SU-DHL-6 (cell line): ENCODE results near the gene WIPF1.

Experiments
- H2AFZ ChIP-seq: fragments of 200-600 bp; sonication (generic); 2 replicates; pipeline ENCODE4 v1.6.1; 2014; ENCODE audit warnings: low read depth, mild to moderate bottlenecking, moderate library complexity, mixed read lengths, antibody characterized with exemption, low read length; ENCODE audit not compliant: severe bottlenecking
- H3F3A ChIP-seq: fragments of 200-600 bp; shearing (Covaris generic); 2 replicates; pipeline ENCODE4 v1.6.0; 2016; ENCODE audit warnings: antibody characterized with exemption, mild to moderate bottlenecking; ENCODE audit not compliant: insufficient read depth
- H3K27ac ChIP-seq: fragments of 200-600 bp; sonication (generic); 2 replicates; pipeline ENCODE4 v1.5.1; 2016; ENCODE audit warnings: low read depth, mild to moderate bottlenecking, low read length, moderate library complexity, mixed read lengths
- H3K27me3 ChIP-seq: fragments of 200-600 bp; sonication (generic), shearing (Covaris generic); 2 replicates; pipeline ENCODE4 v1.6.0; 2014; ENCODE audit warnings: mild to moderate bottlenecking, low read length
- H3K36me3 ChIP-seq: fragments of 200-600 bp; sonication (generic); 2 replicates; pipeline ENCODE4 v1.6.1; 2014; ENCODE audit warnings: mild to moderate bottlenecking, low read length, mixed read lengths
- H3K4me2 ChIP-seq: fragments of 300-600, 200-600 bp; shearing (Covaris generic), sonication (generic); 2 replicates; pipeline ENCODE4 v1.6.0; 2014; ENCODE audit warnings: low read length, low read depth, mild to moderate bottlenecking; ENCODE audit not compliant: poor library complexity, severe bottlenecking
- H3K4me3 ChIP-seq: fragments of 200-600 bp; sonication (generic); 2 replicates; pipeline ENCODE4 v1.5.1; 2014; ENCODE audit warnings: antibody characterized with exemption, low read length, mild to moderate bottlenecking, mixed read lengths; ENCODE audit not compliant: insufficient read depth, poor library complexity, severe bottlenecking
- H3K79me2 ChIP-seq: fragments of 200-600 bp; sonication (generic); 2 replicates; pipeline ENCODE4 v1.6.1; 2014; ENCODE audit warnings: mild to moderate bottlenecking, low read length, moderate library complexity; ENCODE audit not compliant: insufficient read depth
- H3K9ac ChIP-seq: fragments of 200-600 bp; sonication (generic); 2 replicates; pipeline ENCODE4 v1.7.0; 2014; ENCODE audit warnings: mild to moderate bottlenecking, low read length
- H3K9me2 ChIP-seq: fragments of 200-600 bp; sonication (generic); replicated peaks from 2 replicates; pipeline ENCODE4 v1.6.1; 2014; ENCODE audit warnings: low read length; ENCODE audit not compliant: insufficient read depth
- H3K9me3 ChIP-seq: fragments of 200-600 bp; sonication (generic); 2 replicates; pipeline ENCODE4 v1.6.1; 2014; ENCODE audit warnings: low read length, mixed read lengths; ENCODE audit not compliant: insufficient read depth
- H4K20me1 ChIP-seq: fragments of 200-600 bp; sonication (generic); 2 replicates; pipeline ENCODE4 v1.6.1; 2014; ENCODE audit warnings: low read depth, mild to moderate bottlenecking, antibody characterized with exemption, low read length, moderate library complexity, mixed read lengths
- CTCF ChIP-seq: fragments of 200-600 bp; sonication (generic); IDR thresholded peaks from one replicate; pipeline ENCODE4 v1.5.1; 2017; ENCODE audit warnings: antibody characterized with exemption, mild to moderate bottlenecking, low read length, moderate library complexity; ENCODE audit not compliant: insufficient read depth, poor library complexity, severe bottlenecking
- EZH2phosphoT487 ChIP-seq: fragments of 200-600 bp; sonication (generic), shearing (Covaris generic); conservative IDR thresholded peaks from 2 replicates; pipeline ENCODE4 v1.6.1; 2018; ENCODE audit warnings: mild to moderate bottlenecking, antibody characterized with exemption, low read length, moderate library complexity, mixed read lengths

Gene WIPF1

GRCh38 chr2:174630107-174630506 is 32.5 kb upstream of the WIPF1 start:
- no peaks in the 10 kb centered on the region for H4K20me1 ChIP-seq
- H3K79me2 ChIP-seq, result peaks cover 33% of the 10 kb centered on the region
- H2AFZ ChIP-seq, result no peak overlapping the region
- H3K36me3 ChIP-seq, result no peaks in the 10 kb centered on the region
- H3K9ac ChIP-seq, result no peak overlapping the region
- H3K9me2 ChIP-seq, result no peaks in the 10 kb centered on the region
- H3K27ac ChIP-seq, result no peak overlapping the region
- TF ChIP-seq CTCF (no peak), EZH2phosphoT487 (no peak)
- H3K27me3 ChIP-seq, result no peaks in the 10 kb centered on the region
- no peak overlapping the region for H3K4me2 ChIP-seq
- H3F3A ChIP-seq, result no peaks in the 10 kb centered on the region
- H3K9me3 ChIP-seq, result no peaks in the 10 kb centered on the region
- H3K4me3 ChIP-seq, result no peak overlapping the region

- Histone ChIP-seq H3K9ac (no peak overlapping the region), H3K4me2 (no peak overlapping the region), H3K9me3 (no peaks in the 10 kb centered on the region), H3K4me3 (no peak overlapping the region), H2AFZ (no peak overlapping the region), H3K27me3 (no peaks in the 10 kb centered on the region), H3K79me2 (peaks cover 33% of the 10 kb centered on the region), H4K20me1 (no peaks in the 10 kb centered on the region), H3K36me3 (no peaks in the 10 kb centered on the region), H3K27ac (no peak overlapping the region), H3F3A (no peaks in the 10 kb centered on the region), H3K9me2 (no peaks in the 10 kb centered on the region)
- TF ChIP-seq EZH2phosphoT487 (no peak), CTCF (no peak)
These were observed 31.9 kb upstream of the WIPF1 start for GRCh38 chr2:174629506-174629905.

- Histone ChIP-seq H3K27me3 (no peaks in the 10 kb centered on the region), H3K9me3 (no peaks in the 10 kb centered on the region), H3K36me3 (no peaks in the 10 kb centered on the region), H3K27ac (no peak overlapping the region), H3K4me3 (no peak overlapping the region), H3F3A (no peaks in the 10 kb centered on the region), H2AFZ (no peak overlapping the region), H3K4me2 (no peak overlapping the region), H3K9ac (no peak overlapping the region), H4K20me1 (no peaks in the 10 kb centered on the region), H3K79me2 (peaks cover 27% of the 10 kb centered on the region), H3K9me2 (no peaks in the 10 kb centered on the region)
- TF ChIP-seq CTCF (no peak), EZH2phosphoT487 (no peak)
These were observed 31.0 kb upstream of the WIPF1 start for GRCh38 chr2:174628528-174629169.
